ENCODE measurements around the gene AUH. TPM values are rescaled to one million over a fixed set of nuclear protein-coding genes. Genes with fewer than 3 reads are reported as not detected.

Gene AUH
- polyA plus RNA-seq, 1 donor from 2014 or later: 42.6 TPM

DNA sequence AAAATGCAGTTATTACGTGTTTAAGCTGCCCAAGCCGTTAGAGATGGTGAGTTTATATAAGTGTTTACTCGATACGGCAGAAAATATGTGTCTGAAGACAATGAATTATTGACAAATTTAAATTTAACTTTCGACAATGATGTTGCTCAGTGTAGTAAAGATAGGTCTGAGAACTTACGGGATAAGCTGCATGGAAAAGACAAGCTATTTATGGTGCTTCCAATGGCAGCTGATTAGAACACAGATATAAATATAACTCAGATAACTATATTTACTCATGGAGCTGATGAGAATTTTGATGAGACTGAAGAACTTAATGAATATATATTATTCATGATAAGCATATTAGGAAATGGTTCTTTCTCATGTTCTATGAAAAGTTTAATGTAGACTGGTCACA is 139.3 kb downstream of the AUH start:
- no peak overlapping the region for H2AFZ ChIP-seq (ENCODE audit: low read depth, low read length)
- no peak overlapping the region for H3K4me2 ChIP-seq (ENCODE audit: low read length)
- H3K9ac ChIP-seq (ENCODE audit: low read length): no peak overlapping the region
- no peaks in the 10 kb centered on the region for H3K27me3 ChIP-seq (ENCODE audit: insufficient read depth, low read depth, low read length)
- no peak for TF ChIP-seq MXI1 (conservative IDR thresholded peaks at IDR 0.05; ENCODE audit: poor library complexity, severe bottlenecking)
- TF ChIP-seq TAF1 (IDR thresholded peaks at IDR 0.05; ENCODE audit: low read depth): no peak
- no peaks in the 10 kb centered on the region for H4K20me1 ChIP-seq (ENCODE audit: insufficient read depth)
- no peaks in the 10 kb centered on the region for H3K36me3 ChIP-seq (ENCODE audit: insufficient read depth, low read length)
- no peaks in the 10 kb centered on the region for H3F3A ChIP-seq (ENCODE audit: insufficient read depth, low read length, poor library complexity, severe bottlenecking)
- no peaks in the 10 kb centered on the region for H3K79me2 ChIP-seq (replicated peaks; ENCODE audit: insufficient read depth, low read length)
- no peaks in the 10 kb centered on the region for H3K9me3 ChIP-seq (ENCODE audit: low read length)
- H3K9me2 ChIP-seq (ENCODE audit: insufficient read depth, low read length): no peaks in the 10 kb centered on the region
- no peak overlapping the region for H3K27ac ChIP-seq (ENCODE audit: low read length)
- H3K4me3 ChIP-seq (ENCODE audit: low read length): no peak overlapping the region

DNA sequence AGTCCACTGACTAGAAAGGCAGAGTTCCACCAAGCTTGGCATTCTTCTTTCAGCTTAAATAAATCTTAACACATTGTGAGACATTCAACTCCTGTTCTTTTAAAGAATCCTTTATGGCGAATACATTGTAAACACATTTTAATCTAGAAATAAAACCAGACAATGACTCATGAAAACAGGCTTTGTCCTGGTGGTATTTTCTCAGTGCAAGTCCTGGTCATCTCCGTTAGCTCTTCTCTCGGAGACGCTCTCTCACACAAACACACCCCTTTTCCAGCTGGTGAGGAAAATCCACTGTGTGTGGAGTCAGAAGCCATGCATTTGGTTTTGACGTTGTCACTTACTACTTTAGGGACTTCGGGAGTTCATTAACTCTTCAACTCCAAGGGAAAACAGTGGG is 140.4 kb downstream of the AUH start:
- TF ChIP-seq EZH2 (IDR thresholded peaks at IDR 0.05; ENCODE audit: borderline replicate concordance, insufficient read depth, low read length, poor library complexity, severe bottlenecking) (no peak), TAF1 (IDR thresholded peaks at IDR 0.05; ENCODE audit: low read depth) (no peak)
- H3K9me3 ChIP-seq (ENCODE audit: low read length): no peaks in the 10 kb centered on the region
- no peak overlapping the region for H3K9ac ChIP-seq (ENCODE audit: low read length)
- no peak overlapping the region for H3K4me2 ChIP-seq (ENCODE audit: low read length)
- no peak overlapping the region for H3K4me3 ChIP-seq (ENCODE audit: low read length)
- no peak overlapping the region for H2AFZ ChIP-seq (ENCODE audit: low read depth, low read length)
- no peaks in the 10 kb centered on the region for H3K79me2 ChIP-seq (replicated peaks; ENCODE audit: insufficient read depth, low read length)
- H3K36me3 ChIP-seq (ENCODE audit: insufficient read depth, low read length): no peaks in the 10 kb centered on the region
- no peaks in the 10 kb centered on the region for H3K27me3 ChIP-seq (ENCODE audit: insufficient read depth, low read depth, low read length)
- no peak overlapping the region for H3K27ac ChIP-seq (ENCODE audit: low read length)
- no peaks in the 10 kb centered on the region for H3K9me2 ChIP-seq (ENCODE audit: insufficient read depth, low read length)
- no peaks in the 10 kb centered on the region for H3F3A ChIP-seq (ENCODE audit: insufficient read depth, low read length, poor library complexity, severe bottlenecking)
- H4K20me1 ChIP-seq (ENCODE audit: insufficient read depth): no peaks in the 10 kb centered on the region

DNA sequence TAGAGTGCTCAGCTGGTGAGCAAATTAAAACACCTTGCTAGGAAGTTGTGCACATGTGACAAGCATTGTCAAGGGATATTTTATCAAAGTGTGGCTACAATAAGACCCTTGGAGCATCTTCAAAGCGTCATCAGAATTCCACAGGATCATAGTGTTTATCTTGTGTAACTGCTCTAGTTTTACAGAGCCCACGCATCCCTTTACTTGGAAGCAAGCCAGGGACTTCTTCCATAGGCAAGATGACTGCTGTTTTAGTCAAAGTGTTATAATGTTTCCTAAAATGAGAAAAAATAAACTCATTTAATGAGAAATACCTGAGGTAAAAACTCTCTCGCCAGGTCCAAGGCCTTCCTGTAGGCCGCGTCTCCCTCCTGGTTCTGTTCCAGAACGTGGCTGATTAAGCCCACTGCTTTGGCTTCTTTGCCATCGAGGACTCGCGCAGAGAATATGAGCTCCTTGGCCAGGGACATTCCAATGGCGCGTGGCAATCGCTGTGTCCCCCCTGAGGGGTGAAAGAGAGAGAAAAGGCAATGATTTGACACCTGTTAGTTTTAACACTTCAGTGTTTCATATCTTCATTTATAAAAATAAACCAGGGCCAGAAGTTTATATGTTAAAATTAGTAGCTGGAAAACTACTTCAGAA is 141.1 kb downstream of the AUH start:
- Histone ChIP-seq H3K27ac (ENCODE audit: low read length) (no peak overlapping the region), H2AFZ (ENCODE audit: low read depth, low read length) (no peak overlapping the region), H3K4me3 (ENCODE audit: low read length) (no peak overlapping the region), H3K36me3 (ENCODE audit: insufficient read depth, low read length) (no peaks in the 10 kb centered on the region), H3K4me2 (ENCODE audit: low read length) (no peak overlapping the region), H3K27me3 (ENCODE audit: insufficient read depth, low read depth, low read length) (no peaks in the 10 kb centered on the region), H3K79me2 (replicated peaks; ENCODE audit: insufficient read depth, low read length) (no peaks in the 10 kb centered on the region), H3K9ac (ENCODE audit: low read length) (no peak overlapping the region), H4K20me1 (ENCODE audit: insufficient read depth) (no peaks in the 10 kb centered on the region), H3K9me2 (ENCODE audit: insufficient read depth, low read length) (no peaks in the 10 kb centered on the region), H3K9me3 (ENCODE audit: low read length) (no peaks in the 10 kb centered on the region), H3F3A (ENCODE audit: insufficient read depth, low read length, poor library complexity, severe bottlenecking) (no peaks in the 10 kb centered on the region)
- TF ChIP-seq EP300 (conservative IDR thresholded peaks at IDR 0.05; ENCODE audit: poor library complexity, severe bottlenecking) (no peak), SMC3 (conservative IDR thresholded peaks at IDR 0.05; ENCODE audit: poor library complexity) (no peak), POLR2AphosphoS5 (IDR thresholded peaks at IDR 0.05) (no peak), TAF1 (IDR thresholded peaks at IDR 0.05; ENCODE audit: low read depth) (no peak), MXI1 (conservative IDR thresholded peaks at IDR 0.05; ENCODE audit: poor library complexity, severe bottlenecking) (no peak), EZH2 (IDR thresholded peaks at IDR 0.05; ENCODE audit: borderline replicate concordance, insufficient read depth, low read length, poor library complexity, severe bottlenecking) (no peak), RAD21 (conservative IDR thresholded peaks at IDR 0.05) (no peak)
- TF ChIP-seq, protein P1, sequence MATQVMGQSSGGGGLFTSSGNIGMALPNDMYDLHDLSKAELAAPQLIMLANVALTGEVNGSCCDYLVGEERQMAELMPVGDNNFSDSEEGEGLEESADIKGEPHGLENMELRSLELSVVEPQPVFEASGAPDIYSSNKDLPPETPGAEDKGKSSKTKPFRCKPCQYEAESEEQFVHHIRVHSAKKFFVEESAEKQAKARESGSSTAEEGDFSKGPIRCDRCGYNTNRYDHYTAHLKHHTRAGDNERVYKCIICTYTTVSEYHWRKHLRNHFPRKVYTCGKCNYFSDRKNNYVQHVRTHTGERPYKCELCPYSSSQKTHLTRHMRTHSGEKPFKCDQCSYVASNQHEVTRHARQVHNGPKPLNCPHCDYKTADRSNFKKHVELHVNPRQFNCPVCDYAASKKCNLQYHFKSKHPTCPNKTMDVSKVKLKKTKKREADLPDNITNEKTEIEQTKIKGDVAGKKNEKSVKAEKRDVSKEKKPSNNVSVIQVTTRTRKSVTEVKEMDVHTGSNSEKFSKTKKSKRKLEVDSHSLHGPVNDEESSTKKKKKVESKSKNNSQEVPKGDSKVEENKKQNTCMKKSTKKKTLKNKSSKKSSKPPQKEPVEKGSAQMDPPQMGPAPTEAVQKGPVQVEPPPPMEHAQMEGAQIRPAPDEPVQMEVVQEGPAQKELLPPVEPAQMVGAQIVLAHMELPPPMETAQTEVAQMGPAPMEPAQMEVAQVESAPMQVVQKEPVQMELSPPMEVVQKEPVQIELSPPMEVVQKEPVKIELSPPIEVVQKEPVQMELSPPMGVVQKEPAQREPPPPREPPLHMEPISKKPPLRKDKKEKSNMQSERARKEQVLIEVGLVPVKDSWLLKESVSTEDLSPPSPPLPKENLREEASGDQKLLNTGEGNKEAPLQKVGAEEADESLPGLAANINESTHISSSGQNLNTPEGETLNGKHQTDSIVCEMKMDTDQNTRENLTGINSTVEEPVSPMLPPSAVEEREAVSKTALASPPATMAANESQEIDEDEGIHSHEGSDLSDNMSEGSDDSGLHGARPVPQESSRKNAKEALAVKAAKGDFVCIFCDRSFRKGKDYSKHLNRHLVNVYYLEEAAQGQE (IDR thresholded peaks at IDR 0.05; ENCODE audit: borderline replicate concordance): no peak
- TF ChIP-seq, protein P2, sequence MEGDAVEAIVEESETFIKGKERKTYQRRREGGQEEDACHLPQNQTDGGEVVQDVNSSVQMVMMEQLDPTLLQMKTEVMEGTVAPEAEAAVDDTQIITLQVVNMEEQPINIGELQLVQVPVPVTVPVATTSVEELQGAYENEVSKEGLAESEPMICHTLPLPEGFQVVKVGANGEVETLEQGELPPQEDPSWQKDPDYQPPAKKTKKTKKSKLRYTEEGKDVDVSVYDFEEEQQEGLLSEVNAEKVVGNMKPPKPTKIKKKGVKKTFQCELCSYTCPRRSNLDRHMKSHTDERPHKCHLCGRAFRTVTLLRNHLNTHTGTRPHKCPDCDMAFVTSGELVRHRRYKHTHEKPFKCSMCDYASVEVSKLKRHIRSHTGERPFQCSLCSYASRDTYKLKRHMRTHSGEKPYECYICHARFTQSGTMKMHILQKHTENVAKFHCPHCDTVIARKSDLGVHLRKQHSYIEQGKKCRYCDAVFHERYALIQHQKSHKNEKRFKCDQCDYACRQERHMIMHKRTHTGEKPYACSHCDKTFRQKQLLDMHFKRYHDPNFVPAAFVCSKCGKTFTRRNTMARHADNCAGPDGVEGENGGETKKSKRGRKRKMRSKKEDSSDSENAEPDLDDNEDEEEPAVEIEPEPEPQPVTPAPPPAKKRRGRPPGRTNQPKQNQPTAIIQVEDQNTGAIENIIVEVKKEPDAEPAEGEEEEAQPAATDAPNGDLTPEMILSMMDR (IDR thresholded peaks at IDR 0.05; ENCODE audit: poor library complexity, severe bottlenecking): no peak
